Sciatic nerve (tissue), 2 donors: ENCODE results near the gene FOXR1. TPM values are rescaled to one million over a fixed set of nuclear protein-coding genes. Genes with fewer than 3 reads are reported as not detected.

Source experiments
- ATAC-seq: fragments of 200-7000 bp; cut with Tn5 transposase; one replicate; pipeline ENCODE4 v1.9.1; 2020; ENCODE audit warnings: mild to moderate bottlenecking, moderate library complexity
- DNase-seq: peaks from one replicate; pipeline ENCODE4 v3.0.0-alpha.2; 2020; ENCODE audit warnings: low spot score
- intact Hi-C: fragments of 100-400 bp; cut with DNase I; formaldehyde crosslinking; loops from one replicate; pipeline ENCODE4 v1.14.2; 2022
- total RNA-seq: library from RNA; stranded (reverse); fragmentation: NEBNext Ultra II Directional; extraction: Animal tissue kit (Norgen Biotek cat#: 25700); gene quantifications from one replicate; pipeline ENCODE4 v1.2.1, GENCODE V29; 2021
- donor health status: DM: no; HTN: no; CAD: no.
- donor health status: DM: no; HTN: no; CAD: no.

FOXR1 gene, protein sequence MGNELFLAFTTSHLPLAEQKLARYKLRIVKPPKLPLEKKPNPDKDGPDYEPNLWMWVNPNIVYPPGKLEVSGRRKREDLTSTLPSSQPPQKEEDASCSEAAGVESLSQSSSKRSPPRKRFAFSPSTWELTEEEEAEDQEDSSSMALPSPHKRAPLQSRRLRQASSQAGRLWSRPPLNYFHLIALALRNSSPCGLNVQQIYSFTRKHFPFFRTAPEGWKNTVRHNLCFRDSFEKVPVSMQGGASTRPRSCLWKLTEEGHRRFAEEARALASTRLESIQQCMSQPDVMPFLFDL
- total RNA-seq, result not detected

DNA sequence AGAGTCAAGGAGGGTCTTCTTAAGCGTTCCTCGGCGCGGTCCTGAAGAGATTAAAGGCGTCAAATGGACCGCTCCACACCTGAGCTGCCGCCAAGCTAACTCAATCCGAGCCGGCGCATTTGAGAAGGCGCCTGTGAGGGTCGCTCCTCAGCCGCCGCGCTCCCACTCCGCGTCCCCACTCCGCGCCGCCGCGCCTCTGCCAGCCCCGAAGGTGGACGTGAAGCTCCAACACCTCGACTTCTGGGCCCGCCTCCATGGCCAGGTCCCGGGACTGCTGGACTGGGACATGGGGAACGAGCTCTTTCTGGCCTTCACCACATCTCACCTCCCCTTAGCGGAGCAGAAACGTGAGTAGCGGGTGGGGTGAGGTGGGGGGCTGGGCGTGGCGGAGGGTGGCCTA, at the start of gene FOXR1:
TSS of gene FOXR1 (plus strand) at position 116 of the 400 bp plus-strand sequence. CDS start at position 287, 171 bp downstream.
- intact Hi-C loops, result no loop called here
- DNase-seq, result no peak
- ATAC-seq, result no peak

DNA sequence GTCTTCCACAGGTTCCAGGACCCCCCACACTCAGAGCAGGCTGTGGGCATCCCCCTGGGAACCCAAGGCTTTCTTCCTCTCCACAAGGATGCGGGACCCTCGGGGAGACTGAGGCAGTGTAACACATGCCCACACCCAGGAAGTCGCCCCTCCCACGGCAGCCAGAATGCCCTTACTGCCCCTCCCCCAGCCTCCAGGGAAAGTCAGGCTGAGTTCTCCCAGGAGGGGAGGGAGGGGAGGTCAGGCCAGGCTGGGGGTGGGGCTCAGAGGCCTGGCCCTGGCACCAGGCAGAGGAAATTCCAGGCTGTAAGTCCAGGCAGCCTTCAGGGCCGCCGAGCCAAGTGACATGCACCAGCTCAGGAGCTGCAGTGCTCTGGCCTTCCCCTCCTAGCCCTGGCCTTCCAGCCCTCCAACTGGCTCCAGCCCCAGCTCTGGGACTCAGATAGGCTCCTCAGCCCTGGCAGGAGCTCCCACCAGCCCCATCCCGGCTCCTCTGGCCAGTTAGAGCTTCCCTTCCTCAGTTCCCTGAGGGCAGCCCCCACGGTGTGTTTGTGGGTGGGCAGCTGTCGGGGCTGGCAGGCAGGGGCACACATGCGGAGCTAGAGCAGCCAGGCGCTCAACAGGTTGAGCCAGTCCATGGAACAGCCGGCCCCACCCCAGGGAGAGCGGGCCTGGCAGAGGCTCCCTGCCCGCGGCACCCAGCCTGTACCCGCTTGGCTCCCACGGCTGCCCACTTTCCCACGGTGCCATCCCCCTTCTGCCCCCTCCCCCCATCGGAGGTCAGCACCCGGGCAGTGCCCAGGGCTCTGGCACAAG, 49.4 kb upstream of the FOXR1 start:
- intact Hi-C loops, result no loop called here
- DNase-seq, result peak; percentile 86
- ATAC-seq, result peak; percentile 27

DNA sequence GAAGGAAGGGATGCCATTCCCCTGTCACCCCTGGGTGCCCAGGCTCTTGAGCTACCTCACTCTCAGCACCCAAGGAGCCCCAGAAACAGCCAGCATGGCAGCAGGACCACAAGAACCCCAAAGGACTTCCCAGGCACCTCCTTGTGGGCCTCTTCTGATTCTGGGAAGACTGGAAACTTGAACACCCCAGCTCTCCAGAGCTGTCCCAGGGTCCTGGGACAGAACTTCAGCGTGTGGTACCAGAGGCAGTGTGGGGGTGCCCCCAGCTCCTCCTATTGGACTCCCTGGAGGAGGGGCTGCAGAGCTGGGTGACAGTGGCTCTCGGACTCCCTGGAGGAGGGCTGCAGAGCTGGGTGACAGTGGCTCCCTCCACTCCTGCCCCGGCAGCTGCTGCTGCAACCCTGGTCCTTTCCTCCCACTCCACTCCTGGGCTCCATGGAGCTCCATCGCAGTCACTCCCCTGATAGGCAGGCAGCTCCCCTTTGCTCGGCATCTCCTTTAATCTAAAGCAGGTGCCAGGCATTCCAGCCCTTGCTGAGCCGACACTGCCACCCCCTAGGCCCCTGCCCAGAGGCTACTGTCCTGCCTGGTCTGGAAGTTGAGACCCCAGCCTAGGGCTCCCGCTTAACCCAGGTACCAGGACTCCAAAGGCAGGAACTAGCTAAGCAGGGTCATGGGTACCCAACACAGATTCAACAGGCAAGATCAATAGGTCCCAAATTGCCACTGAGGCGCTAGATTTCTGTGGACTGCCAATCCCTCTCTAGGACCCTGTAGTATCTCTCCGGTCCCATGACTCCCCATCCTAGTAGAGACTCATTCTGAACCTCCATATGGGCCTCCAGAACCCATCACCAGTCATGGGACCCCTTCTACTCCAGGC, 48.6 kb upstream of the FOXR1 start:
- intact Hi-C loops, result no loop called here
- ATAC-seq (no peak), DNase-seq (no peak)

DNA sequence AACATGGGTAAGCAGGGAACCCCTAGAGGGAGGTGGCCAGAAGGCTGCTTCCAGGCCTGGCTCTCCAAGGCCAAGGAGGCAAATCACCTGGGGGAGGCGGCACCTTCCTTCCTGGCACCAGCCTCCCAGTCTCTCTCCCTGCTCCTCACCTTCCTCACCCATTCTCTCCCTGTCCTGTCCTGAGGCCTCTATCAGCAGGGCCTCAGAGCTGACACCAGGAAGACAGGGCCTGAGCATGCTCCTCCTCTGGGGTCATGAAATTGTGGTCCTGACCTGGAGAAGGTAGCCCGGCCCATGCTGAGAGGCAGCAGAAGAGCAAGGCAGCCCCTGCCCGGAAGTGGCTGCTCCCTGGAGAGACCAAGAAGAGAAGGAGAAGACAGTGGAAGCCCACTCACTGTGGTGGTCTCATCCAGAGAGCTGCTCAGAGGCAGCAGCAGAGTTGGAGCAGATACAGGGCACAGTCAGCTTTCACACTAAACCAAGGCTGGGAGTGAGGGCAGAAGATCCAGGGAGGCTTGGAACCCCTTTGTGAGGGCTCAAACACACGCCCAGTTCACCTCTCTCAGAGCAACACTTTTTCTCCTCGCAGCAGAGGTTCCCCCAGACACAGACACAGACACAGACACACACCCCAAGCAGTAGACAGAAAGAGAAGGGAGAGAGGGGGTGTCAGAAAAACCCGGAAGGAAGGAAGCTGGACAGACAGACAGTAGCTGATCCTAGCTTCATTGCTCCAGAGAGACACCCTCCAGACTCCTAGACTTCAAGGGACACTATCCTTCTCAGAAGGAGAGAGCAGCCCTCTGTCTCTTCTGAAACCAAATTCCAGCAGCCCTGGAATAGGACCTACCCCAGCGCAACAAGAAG, 47.6 kb upstream of the FOXR1 start:
- no peak for ATAC-seq
- peak; percentile 61 for DNase-seq
- intact Hi-C loops, result no loop called here

DNA sequence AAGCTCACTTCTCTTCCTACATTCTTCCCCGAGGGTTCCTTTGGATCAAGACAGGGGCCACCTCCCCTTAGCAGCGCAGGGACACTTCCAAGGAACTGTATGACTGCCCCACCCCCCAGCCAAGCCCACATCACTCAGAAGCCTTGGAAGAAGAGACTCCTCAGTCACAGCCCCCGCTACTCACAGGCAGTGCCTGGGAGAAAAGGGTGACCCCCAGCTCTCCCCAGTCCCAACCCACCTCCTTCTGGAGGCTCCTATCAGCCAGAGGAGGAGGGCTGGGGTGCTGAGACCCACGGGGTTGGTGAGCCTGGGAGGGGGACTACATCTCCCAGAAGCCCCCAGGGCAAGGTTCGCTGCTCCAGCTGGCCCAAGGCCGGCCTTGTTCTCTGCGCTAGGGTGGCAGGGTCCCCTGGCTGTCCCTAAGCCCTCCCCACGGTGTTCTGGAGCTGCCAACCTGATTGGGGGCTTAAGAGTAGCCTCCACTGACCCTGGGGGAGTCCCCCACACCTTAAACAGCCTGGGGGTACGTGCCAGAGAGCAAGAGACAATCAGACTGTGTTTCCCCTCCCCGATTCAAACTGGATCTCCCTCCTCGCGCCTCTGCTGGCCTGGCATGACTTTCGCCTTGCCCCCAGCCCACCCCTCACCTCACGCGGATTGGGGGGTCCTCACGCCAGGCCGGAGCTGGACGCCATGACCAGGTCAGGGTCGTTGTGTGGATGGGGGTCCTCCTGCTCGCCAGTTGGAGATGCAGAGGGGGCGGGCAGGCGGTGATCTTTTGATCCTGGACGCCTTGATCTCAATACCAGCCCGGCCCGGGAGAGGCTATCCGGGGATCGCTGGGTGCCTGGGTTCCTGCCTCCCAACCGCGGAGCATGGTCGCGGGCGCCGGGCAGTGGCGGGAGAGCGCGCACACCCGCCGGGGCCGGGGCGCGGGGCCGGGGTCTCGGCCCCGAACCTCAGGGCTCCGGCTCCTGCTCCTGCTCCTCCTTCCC, 46.7 kb upstream of the FOXR1 start:
- intact Hi-C loops, result no loop called here
- DNase-seq (no peak), ATAC-seq (no peak)

DNA sequence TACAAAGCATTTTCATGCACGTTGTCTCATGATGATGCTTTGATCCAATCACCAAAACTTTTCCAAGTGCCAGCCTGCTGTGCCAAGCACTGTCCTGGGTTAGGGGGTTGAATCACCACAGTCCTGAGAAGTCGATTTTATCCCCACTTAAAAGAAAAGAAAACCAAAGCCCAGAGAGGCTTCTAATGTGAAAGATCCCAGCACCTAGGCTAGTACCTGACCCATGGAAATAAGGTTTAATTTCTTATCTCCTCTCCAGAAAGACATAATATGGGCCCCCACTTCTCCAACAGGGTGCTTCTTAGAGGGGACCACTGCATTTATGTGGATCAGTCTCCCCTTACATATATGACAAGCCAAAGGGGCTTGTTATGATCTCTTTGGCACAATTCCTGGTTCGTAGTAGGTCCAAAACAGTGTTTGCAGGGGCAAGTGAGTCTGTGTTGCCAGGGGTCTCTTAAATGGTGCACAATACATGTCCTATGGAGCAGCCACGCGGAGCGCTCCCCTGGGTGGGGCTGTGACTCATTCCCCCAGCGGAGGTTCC, 43.9 kb upstream of the FOXR1 start:
- intact Hi-C loops, result loop anchor here (1.0 kb wide), 1 partner anchor 20 kb away; no protein-coding TSS in a partner anchor
- DNase-seq (no peak), ATAC-seq (no peak)

DNA sequence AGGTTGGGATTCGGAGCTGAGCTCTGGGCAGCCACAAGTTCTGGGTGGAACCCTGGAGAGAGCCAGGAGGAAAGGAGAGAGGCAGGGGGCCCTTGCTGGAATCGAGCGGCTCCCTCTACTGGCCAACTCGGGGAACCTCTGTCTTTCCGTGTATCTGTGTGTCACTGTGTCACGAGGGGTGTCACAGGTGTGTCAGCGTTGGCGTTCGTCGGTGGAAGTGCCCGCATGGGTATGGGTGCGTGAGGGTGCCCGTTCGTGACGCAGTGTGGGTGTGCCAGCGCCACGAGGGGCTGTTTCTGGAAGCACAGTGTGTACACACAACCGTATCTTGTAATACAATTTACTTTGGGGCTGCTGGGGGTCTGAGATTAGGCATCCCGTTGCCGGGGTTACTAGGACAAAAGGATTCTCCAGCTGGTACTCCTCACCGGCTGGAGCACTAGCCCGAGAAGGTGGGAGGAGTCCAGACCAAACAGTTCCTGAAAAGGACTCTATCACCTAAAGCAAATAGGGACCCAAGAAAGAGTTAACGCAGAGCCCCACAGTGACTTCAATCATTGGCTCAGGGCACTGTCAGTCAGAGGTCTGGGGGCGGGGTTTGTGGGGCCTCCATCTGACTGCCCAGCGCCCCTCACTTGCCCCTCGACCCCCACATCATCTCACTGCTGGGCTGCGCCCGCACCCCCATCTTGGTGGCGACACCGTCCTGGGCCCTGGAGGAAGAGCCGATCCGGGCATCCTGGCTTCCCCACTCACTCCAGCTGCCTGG, 43.3 kb upstream of the FOXR1 start:
- ATAC-seq (peak; percentile 86), DNase-seq (peak; percentile 95)
- intact Hi-C loops, result loop anchor here (1.0 kb wide), 1 partner anchor 21 kb away; no protein-coding TSS in a partner anchor

DNA sequence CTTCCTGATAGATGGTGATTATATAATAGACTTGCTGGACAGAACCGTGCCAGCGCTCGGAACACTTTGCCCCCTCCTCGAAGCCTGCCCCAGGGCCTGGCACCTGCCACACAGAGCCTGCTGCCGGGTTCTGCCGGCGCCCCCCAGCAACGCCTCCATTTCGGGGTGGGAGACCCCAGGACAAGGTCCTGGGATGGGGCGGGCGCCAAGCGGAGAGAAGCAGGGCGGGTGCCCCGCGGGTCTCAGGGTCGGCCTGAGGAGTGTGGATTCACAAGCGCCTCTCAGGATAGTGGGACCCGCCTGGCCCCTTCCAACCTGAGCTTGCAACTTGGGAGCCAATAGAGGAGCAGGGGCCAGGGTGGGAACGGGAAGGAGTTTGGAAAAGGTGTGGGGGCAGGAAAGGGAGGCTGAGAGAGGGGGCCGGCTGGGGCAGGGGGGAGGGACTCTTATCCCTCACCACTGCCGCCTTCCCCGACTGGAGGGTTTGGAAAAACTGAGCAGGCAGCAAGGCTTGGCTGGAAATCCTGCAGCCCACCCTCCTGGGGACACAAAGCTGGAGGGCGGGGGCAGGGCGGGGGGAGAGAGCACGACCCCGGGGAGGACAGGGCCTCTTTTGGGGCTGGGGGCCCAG, 42.6 kb upstream of the FOXR1 start:
- peak; percentile 74 for ATAC-seq
- DNase-seq, result peak; percentile 76
- intact Hi-C loops, result loop anchor here (1.0 kb wide), 1 partner anchor 22 kb away; no protein-coding TSS in a partner anchor

DNA sequence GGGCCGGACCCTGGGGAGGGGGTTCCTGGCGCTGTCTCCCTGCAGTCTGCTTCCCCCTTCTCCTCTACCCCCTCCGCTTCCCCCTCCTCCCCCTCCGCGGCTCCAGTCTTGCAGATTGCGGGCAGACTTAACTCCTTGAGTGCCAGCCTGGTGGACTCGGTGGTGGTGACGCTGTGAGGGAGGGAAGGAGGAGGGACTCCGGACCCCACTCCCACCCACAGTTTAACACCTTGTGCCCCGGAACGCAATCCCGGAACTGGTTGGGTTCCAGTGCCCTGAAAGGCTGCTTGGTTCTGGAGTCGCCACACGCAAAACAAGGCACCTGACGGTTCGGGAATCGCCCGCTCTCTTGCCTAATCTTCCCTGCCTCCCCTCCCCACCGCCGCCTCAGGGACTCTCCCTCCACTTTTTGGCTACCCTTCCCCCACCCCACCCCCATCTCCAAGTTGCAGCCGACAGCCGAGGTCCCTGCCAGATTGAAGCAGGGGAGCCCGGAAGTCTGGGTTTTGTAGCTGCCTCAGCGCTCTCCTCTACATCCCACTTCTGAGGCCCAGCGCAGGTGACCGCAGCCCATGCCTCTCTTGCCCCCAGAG, 42.0 kb upstream of the FOXR1 start:
- intact Hi-C loops, result no loop called here
- DNase-seq (peak; percentile 93), ATAC-seq (peak; percentile 71)

DNA sequence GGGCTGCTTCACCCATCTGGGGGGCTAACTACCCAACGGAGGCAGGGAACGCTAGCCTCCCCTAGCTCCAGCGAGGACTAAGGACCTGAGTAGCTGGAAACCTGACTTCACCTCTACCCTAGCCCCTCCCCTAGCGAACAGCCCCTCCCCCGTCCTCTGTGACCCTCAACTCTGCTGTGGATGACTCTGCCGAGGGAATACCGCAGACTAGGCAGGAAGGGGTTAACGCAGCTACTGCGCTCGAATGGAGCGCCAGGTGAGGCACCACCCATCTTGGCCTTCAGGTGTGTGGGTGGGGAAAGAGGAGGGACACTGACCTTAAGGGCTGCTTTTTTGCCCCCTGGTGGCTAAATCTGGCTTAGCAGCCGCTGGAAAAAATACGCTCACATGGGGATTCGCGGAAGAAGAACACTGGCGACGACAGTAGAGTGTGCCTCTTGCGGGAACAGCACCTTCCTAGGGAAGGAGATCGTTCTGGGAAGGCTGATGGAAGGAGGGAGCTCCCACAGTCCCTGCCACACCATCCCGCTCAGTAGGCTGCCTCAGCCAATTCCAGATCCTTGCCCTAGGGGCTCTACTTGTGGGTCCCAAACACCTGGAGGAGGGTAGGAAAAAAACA, 41.4 kb upstream of the FOXR1 start:
- peak; percentile 90 for DNase-seq
- peak; percentile 27 for ATAC-seq
- intact Hi-C loops, result no loop called here

DNA sequence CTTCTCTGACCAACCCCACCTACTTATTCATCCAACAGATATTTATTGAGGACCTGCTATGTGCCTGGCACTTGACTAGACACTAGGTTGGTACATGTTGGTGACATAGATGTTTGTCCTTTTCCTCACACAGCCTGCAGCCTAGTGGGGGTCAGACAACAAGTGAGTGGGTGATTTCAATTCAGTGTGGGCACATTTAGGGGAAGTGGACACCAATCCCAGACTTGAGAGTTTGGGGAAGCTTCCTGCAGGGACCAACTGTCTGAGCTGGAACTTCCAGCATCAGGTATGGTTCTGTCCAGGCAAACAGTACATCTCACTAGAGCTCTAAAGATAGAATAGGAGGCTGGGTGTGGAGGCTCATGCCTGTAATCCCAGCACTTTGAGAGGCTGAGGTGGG, 40.0 kb upstream of the FOXR1 start:
- DNase-seq, result no peak

DNA sequence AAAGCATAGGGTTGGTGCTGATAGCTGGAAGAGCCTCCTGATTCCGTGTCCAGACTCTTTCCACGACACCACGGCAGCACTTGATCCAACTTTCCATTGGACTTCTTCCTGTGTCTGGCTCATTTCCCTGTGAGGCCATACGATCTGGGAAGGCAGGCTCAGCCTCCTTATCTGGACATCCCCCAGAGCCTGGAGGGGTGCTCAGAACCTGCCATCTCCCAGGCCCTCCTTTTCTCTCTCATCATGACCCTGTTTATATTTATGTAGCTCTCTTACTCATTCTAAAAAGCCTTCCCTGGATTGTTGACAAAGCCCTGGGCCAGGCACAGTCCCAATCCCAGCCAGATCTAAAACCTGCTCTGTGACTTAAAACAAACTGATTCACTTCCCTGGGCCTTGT, 38.1 kb upstream of the FOXR1 start:
- peak; percentile 0 for ATAC-seq
- DNase-seq, result no peak
- intact Hi-C loops, result loop anchor here (2.0 kb wide), 1 partner anchor 37 kb away; no protein-coding TSS in a partner anchor

More for the DNA sequence above, 40.0 kb upstream of the FOXR1 start:
- intact Hi-C loops, result no loop called here
- no peak for ATAC-seq

DNA sequence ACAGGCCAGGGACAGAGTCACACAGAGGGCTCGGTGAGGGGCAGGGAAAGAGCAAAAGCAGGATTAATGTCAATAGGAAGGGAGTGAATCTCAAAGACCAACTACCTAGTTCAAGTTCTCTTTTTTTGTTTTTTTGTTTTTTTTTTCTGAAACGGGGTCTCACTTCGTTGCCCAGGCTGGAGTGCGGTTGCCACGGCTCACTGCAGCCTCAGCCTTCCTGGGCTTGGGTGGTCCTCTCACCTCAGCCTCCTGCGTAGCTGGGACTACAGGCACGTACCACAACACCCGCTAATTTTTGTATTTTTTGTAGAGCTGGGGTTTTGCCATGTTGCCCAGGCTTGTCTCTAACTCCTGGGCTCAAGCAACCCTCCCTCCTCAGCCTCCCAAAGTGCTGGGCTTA, 36.2 kb upstream of the FOXR1 start:
- ATAC-seq (no peak), DNase-seq (no peak)
- intact Hi-C loops, result no loop called here

DNA sequence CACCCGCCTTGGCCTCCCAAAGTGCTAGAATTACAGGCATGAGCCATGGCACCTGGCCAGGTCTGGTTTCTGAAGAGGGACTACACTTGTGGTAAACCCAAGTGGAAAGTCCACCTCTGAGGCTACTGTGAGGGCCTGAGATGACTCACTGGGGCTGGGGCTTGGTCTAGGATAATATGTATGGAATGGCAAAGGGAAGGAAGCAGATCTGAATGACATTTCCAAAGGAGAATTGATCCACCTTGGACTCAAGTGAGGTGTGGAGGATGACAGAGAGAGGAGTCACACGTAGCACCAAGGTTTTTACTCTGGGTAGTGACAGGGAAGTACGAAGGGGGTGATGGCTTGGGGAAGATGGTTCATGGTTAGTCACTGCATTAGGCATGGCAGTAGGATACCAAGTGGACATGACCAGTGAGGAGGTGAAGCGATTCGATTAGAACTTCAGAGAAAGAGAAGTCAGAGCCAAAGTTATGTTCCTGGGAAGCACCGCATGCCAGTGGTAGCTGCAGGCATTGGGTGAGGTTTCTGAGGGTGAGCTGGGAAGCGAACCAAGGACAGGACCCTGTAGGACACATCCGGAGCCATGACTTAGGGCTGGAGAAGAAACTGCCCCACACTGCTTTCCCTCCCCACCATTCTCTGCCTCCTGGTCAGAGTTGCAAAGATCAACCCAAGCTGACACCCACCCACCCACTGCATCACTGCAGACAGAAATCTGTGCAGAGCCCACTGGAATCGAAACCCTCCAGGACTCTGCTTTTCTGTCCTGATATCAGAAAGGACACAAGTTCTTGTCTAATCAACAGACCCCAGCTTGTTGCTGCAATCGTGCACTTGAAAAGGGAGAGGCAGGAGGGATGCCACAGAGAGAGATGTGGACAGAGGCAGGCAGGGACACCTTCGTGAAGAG, 32.8 kb upstream of the FOXR1 start:
- ATAC-seq, result no peak
- intact Hi-C loops, result no loop called here
- DNase-seq, result no peak
